Left cardiac atrium (tissue), 4 donors: ENCODE data around the gene MRPS5. TPM values are rescaled to one million over a fixed set of nuclear protein-coding genes. Genes with fewer than 3 reads are reported as not detected.
A peak's percentile ranks its signal among the peaks of the same experiment; 100 is the strongest.
"Not testable (repeated sequence)": the region's sequence is repeated elsewhere in the genome, so short reads cannot be mapped to it uniquely, and the experiment has no call there.

ENCODE experiments used
- ATAC-seq, 2 donors: fragments of 200-7000 bp; cut with Tn5 transposase; one replicate each; pipeline ENCODE4 v1.9.1; 2020; ENCODE audit warnings: mild to moderate bottlenecking in 2 of 2, moderate library complexity in 2 of 2
- DNase-seq: peaks from one replicate; pipeline ENCODE4 v3.0.0-alpha.2; 2020
- intact Hi-C, 2 donors: fragments of 100-400 bp; cut with DNase I; formaldehyde crosslinking; loops; one replicate each; pipeline versions ENCODE4 v1.14.1 to v1.15.1; 2022 to 2023
- total RNA-seq, 2 donors: library from RNA; stranded (reverse); fragmentation: NEBNext Ultra II Directional; extraction: Animal tissue kit (Norgen Biotek cat#: 25700); gene quantifications; one replicate each; pipeline ENCODE4 v1.2.1, GENCODE V29; 2021
- donor health status: DM: no; HTN: yes; CAD: no.
- donor health status: DM: no; HTN: yes; CAD: no; lungs with severe emphysema.
- donor health status: DM: yes; HTN: yes; CAD: no.
- donor health status: Dilated cardiomyopathy.

Gene MRPS5
- total RNA-seq, 2 donors from 2014 or later: 56.0 to 56.5 TPM

DNA sequence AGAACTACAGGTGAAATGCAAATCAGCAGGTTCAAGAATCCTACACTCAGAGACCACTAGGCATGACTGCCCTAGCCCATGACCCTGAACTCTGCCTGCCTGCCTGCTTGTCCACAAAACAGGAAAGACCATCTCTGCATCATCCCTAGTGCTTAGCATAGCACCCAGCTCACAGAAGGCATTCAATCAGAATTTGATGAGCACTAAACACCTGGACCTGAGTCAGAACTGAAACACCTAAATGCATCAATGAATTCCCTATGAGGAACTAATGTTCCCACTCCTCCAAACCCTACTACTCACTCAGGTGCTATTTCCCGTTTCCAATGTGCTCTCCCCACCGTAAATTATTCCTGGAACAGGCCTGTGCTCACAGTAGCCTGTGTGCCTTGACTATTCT, 21.7 kb downstream of the MRPS5 start:
- intact Hi-C loops: no loop called here
- DNase-seq: no peak
- ATAC-seq: no peak

DNA sequence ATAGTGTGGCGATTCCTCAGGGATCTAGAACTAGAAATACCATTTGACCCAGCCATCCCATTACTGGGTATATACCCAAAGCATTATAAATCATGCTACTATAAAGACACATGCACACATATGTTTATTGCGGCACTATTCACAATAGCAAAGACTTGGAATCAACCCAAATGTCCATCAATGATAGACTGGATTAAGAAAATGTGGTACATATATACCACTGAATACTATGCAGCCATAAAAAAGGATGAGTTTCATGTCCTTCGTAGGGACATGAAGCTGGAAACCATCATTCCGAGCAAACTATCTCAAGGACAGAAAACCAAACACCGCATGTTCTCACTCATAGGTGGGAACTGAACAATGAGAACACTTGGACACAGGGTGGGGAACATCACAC, 23.3 kb downstream of the MRPS5 start:
- DNase-seq, ATAC-seq, intact Hi-C loops: not testable (repeated sequence)

DNA sequence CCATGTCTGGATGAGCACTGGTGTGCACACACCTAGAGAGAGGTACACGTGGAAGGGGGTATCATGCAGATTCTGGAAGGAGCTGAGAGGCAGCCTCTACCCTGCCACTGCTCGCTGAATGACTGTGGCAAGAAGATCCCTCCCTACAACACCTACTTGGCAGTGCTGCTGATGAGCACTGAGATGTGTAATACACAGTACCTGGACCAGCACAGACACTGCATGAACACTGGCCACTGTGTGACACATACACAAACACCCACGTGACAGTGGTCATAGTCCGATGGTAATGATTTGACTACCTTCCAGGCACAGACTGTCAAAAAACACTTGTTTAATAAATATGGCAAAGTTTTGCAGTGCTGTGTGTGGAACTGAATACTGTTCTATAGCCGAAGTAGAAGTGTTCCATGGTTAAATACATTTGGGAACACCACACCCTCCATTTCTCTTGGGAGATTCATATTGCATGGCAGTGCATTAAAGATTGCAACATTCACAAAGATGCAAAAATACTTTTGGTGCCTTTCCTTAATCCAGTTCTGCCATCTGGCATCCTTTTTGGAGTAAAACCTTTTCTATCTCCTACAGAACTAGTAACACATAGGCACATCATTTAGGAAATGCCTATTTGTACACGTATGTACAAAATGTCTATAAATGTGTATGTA, 29.6 kb downstream of the MRPS5 start:
- intact Hi-C loops: no loop called here
- DNase-seq: no peak
- ATAC-seq: no peak

DNA sequence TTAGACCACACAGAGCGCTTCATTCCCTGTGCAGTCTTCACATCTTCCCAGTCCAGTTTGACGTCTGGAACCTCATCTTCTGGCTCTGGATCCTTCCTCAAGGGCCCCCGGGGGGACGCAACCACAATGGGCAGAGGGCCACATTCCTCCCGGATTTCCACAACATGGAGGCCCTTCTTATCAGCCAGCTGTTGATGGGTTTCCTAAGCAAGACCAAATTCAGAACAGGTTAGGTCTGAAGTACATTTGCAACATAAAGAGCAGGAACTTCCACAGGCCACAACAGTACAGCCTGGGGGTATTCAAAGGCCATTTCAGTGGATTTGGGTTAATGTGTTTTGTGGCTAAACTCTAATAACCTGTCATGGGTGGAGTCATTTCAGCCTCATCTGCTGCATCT, 34.2 kb downstream of the MRPS5 start:
- DNase-seq: no peak
- no peak for ATAC-seq
- intact Hi-C loops: no loop called here

DNA sequence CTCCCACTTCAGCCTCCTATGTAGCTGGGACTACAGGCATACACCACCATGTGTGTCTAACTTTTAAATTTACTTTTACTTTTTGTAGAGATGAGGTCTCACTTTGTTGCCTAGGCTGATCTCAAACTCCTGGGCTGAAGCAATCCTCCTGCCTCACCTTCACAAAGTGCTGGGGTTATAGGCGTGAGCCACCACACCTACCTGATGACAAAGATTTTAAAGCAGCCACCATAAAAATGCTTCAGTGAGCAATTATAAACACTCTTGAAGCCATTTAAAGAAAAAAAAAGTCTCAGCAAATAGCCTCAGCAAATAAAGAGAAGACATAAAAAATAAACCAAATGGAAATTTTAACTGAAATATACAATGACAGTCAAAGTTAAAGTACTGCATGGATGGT, 35.6 kb downstream of the MRPS5 start:
- intact Hi-C loops: no loop called here
- DNase-seq (no peak), ATAC-seq (no peak)

GRCh38 chr2:95082477-95082876, 39.1 kb downstream of the MRPS5 start:
- intact Hi-C loops: no loop called here
- ATAC-seq: no peak
- DNase-seq: no peak

DNA sequence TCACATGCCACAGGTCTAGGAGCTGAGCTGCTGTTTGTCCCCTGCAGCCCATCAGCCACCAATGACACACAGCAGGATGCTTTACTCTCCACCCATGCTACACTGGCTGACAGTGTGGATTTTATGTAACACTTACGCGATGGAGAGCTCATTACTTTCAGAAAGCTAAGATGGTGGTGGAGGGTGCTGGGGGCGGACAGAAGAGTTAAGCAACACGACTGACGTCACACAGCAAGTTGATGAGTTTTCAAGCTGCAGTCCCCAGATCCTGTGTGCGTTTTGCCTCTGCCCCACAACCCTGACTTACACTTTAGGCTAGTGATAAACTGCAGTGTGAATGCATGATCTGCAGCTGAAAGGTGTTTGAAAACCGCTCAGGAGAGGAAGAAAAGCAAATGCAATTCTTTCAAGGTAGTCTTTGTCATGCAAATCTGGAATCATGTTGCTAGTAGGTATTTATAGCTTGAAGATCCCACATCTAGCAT, 42.4 kb downstream of the MRPS5 start:
- ATAC-seq (no peak), DNase-seq (no peak)
- intact Hi-C loops: loop anchor here (2.0 to 10.0 kb wide), 2 partner anchors 54 to 64 kb away; partner anchors contain the start of gene MAL (in 1 of the 2)

GRCh38 chr2:95077861-95078603, 43.6 kb downstream of the MRPS5 start:
- intact Hi-C loops: loop anchor here (2.0 to 10.0 kb wide), 2 partner anchors 53 to 63 kb away; partner anchors contain the start of gene MAL (in 1 of the 2)
- no peak for DNase-seq
- no peak for ATAC-seq

DNA sequence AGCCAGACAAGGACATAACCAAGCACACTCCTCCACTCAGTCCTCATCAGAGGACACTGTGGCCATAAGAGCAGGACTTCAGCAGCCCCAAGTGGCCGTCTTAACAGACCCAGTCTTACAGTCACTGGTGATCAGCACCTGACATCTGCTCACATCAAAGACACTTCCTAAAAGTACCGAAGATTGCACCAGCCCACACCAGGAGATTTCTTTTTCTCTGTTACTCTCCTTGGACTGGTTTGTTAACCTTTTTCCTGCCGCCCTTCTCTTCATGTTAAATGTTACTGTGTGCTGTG, 44.1 kb downstream of the MRPS5 start:
- DNase-seq (no peak), ATAC-seq (peak; percentile 7 to 53)
- intact Hi-C loops: loop anchor here in 1 of 2 donors (10.0 kb wide), 1 partner anchor 63 kb away; no protein-coding TSS in a partner anchor

DNA sequence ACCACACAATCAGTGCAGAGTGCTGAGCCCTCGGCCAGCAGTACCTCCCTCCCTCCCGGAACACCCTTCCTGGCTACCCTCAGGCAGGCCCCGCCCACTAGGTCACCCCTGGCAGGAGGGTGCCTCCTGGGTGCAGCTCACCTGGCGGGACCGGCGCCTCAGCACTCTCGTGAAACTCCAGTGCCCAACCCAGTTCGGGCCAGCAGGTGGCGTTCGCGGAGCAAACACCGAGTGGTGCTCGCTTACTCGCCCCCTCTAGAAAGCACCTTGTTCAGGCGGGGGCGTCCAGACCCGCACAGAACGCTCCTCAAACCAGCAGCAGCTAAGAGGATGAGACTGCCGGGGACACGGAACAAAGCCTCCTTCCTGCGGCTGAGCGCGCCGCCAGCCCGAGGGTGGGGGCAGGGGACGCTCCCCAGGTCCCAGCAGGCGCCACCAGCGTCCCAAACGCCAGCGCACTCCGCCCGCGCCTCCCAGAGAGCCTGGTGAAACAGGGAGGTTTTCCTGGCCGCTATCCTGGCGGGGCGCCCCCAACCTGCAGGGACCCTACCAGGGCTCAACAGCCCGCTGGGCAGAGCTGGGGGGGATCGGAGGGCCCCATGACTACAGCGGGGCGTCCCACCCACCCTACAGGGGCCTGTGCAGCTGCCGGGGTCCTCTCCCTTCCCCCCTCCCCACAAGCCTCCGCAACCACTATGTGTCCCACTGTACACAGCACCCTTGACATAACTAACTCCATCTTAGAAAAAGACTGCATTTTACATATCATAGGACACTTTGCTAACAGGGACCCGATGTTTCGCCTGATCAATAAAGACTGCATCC, 44.7 kb downstream of the MRPS5 start:
- ATAC-seq (peak; percentile 72 to 85), DNase-seq (peak; percentile 72)
- intact Hi-C loops: loop anchor here in 1 of 2 donors (10.0 kb wide), 1 partner anchor 62 kb away; no protein-coding TSS in a partner anchor

GRCh38 chr2:95075440-95076132, 46.0 kb downstream of the MRPS5 start:
- intact Hi-C loops: loop anchor here in 1 of 2 donors (10.0 kb wide), 1 partner anchor 61 kb away; no protein-coding TSS in a partner anchor
- DNase-seq (no peak), ATAC-seq (no peak)

GRCh38 chr2:95074663-95075439, 46.8 kb downstream of the MRPS5 start:
- intact Hi-C loops: loop anchor here in 1 of 2 donors (10.0 kb wide), 1 partner anchor 60 kb away; no protein-coding TSS in a partner anchor
- no peak for DNase-seq
- ATAC-seq: no peak

GRCh38 chr2:95073856-95074662, 47.5 kb downstream of the MRPS5 start:
- no peak for DNase-seq
- intact Hi-C loops: loop anchor here in 1 of 2 donors (10.0 kb wide), 1 partner anchor 59 kb away; no protein-coding TSS in a partner anchor
- no peak for ATAC-seq

DNA sequence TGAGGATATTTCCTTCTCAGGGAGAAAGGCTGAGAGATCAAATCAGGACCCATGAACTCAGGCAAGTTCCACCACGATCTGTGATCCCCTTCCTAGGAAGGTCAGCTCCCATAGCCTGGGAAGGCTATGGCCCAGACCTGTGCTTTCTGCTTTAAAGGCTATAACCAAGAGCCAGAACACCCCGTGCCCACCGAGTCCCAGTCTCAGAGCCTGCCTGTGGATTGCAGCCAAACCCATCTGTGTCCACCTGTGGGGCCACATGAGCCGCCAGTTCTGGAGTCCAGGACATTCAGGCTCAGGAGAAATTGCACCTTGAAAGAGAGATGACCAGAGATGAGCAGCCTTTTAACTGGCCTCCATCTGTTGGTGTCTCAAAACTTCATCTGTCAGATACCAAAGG, 49.2 kb downstream of the MRPS5 start:
- intact Hi-C loops: loop anchor here in 1 of 2 donors (10.0 kb wide), 1 partner anchor 58 kb away; no protein-coding TSS in a partner anchor
- DNase-seq: no peak
- ATAC-seq: no peak

DNA sequence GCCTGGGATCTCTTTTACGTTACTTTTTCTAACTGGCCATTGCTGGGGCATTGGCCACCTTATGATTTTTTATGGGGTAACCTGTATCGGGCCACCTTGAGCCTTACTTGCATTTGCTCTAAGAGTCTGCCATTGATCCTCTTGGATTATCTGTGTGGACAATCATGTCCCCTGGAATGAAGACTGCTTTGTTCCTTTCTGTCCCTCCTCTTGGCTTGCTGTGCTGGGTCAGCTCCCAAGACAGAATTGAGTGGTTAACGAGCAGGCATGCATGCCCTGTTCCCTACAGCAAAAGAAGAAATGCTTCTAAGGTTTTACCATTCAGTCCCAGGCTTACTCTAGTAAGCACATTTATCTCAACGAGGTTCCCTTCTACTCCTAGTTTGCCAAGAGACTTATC, 49.8 kb downstream of the MRPS5 start:
- intact Hi-C loops: loop anchor here in 1 of 2 donors (10.0 kb wide), 1 partner anchor 57 kb away; no protein-coding TSS in a partner anchor
- DNase-seq (no peak), ATAC-seq (no peak)

DNA sequence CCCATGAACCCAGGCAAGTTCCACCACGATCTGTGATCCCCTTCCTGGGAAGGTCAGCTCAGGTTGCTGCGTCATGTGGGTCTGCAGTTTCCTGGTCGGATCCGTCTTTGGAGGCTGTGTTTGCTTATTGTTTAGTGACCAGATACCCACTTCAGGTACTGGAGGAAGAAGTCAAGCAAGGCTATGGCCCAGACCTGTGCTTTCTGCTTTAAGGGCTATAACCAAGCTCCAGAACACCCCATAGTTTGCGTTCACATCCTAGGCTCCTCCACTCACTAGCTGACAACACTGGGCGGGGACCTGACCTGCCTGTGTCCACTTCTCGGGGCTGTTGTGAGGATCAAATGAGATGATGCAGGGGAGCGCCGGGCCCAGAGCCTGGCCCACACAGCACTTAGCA, 52.1 kb downstream of the MRPS5 start:
- DNase-seq (no peak), ATAC-seq (no peak)

DNA sequence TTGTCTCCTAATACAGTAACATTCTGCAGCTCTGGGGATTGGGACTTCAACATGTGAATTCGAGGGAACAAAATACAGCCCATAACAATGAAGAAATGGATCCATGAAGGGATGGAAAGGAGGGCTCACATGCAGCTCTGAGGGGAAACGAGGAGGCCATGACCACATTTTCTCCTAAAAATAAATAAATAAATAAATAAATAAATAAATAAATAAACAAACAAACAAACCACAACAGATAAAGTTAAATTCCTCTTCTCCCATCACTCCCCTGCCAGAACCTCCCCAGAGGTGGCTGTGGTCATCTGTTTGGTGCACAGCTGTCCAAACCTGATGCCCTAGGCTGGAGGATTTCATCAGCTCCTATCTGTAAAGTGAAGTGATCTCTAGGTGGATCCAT, 53.4 kb downstream of the MRPS5 start:
- intact Hi-C loops: no loop called here
- DNase-seq (no peak), ATAC-seq (no peak)

More for the DNA sequence above, 52.1 kb downstream of the MRPS5 start:
- intact Hi-C loops: no loop called here
